ENCODE data around the gene KRTAP4-5. TPM values are rescaled to one million over a fixed set of nuclear protein-coding genes. Genes with fewer than 3 reads are reported as not detected.
"Not testable (repeated sequence)": the region's sequence is repeated elsewhere in the genome, so short reads cannot be mapped to it uniquely, and the experiment has no call there.

Gene KRTAP4-5
- total RNA-seq (not detected), total RNA-seq (0 reads per million in 29 experiments)
- not detected for total RNA-seq (2013)

DNA sequence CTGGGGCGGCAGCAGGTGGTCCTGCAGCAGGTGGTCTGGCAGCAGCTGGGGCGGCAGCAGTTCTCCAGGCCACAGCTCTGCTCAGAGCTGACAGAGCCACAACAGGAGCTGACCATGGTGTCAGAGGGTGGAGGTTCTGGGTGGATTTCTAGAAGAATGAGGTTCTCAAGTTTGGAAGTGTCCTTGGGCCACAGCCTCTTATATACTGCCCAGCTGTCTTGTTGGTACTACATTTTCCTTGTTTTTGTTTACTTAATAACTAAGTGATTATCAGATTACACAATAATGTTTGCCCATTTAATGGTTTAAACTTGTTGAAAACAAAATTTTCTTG is at the start of gene KRTAP4-5:
TSS of gene KRTAP4-5 (minus strand) at position 174 of the 334 bp plus-strand sequence. CDS start at position 116, 58 bp downstream.
- DNase-seq: no peak
- no peak for ATAC-seq (replicated peaks in 1 of 4)
- no peaks in the 10 kb centered on the region for H3K36me3 Mint-ChIP-seq
- no peaks in the 10 kb centered on the region for H3K4me1 ChIP-seq (ENCODE audit: control insufficient read depth in 1 of 2, extremely low read depth in 1 of 2, insufficient read depth in 2 of 2, low read length in 2 of 2)
- H3K9me3 ChIP-seq: no peaks in the 10 kb centered on the region
- peaks cover 2% of the 10 kb centered on the region in 2 experiments for H3K27me3 ChIP-seq (replicated peaks in 1 of 2; ENCODE audit: control insufficient read depth in 2 of 2, extremely low read depth in 1 of 2, insufficient read depth in 2 of 2, low read length in 1 of 2)
- H3K4me3 ChIP-seq (ENCODE audit: control insufficient read depth in 1 of 2, extremely low read depth in 1 of 2, low read length in 1 of 2): no peak within 1 kb of the TSS
- H3K27ac ChIP-seq (ENCODE audit: low read length): no peak within 1 kb of the TSS
- CTCF ChIA-PET: no interaction called here
- H3K36me3 ChIP-seq (ENCODE audit: control insufficient read depth in 2 of 2, extremely low read depth in 1 of 2, insufficient read depth in 1 of 2, low read length in 1 of 2): no peaks in the 10 kb centered on the region
- no peaks in the 10 kb centered on the region for H3K27me3 Mint-ChIP-seq
- no peak within 1 kb of the TSS for H3K27ac Mint-ChIP-seq
- POLR2A ChIA-PET: no interaction called here
- H3K4me1 Mint-ChIP-seq: no peaks in the 10 kb centered on the region
- H3K4me3 Mint-ChIP-seq: no peak within 1 kb of the TSS
- no peaks in the 10 kb centered on the region for H3K9me3 Mint-ChIP-seq
- 100% methylated on average over 1 of the region's 2 CpGs for WGBS (ENCODE audit: insufficient coverage)

DNA sequence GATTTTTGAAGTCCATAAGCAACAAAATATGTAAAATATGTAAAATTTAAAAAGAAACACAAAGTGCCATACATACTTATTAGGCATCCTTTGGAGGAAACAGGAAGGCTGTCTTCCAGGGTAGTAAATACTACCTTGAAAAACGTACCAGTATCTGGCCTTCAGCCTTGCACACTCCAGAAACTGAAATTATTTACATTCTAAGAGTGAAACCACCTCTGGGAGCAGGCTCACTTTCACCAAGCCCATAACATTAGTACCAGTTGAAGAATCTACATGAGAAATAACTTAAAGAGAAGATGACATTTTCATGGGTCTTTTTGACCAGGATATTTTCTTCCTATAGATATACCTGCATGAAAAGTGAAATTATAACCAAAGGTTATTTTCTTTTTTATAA is 46.4 kb upstream of the KRTAP4-5 start:
- H3K4me1 ChIP-seq (ENCODE audit: control insufficient read depth in 1 of 2, extremely low read depth in 1 of 2, insufficient read depth in 2 of 2, low read length in 2 of 2): no peaks in the 10 kb centered on the region
- no peaks in the 10 kb centered on the region for H3K27me3 ChIP-seq (replicated peaks in 1 of 2; ENCODE audit: control insufficient read depth in 2 of 2, extremely low read depth in 1 of 2, insufficient read depth in 2 of 2, low read length in 1 of 2)
- no CpG with 5 or more reads among the region's 1 CpG for WGBS (ENCODE audit: insufficient coverage)
- Mint-ChIP-seq H3K9me3 (peaks cover 0 to 7% (median 4%) of the 10 kb centered on the region in 3 donors), H3K36me3 (no peaks in the 10 kb centered on the region), H3K4me3 (no peak overlapping the region), H3K27ac (no peak overlapping the region), H3K27me3 (peaks cover under 1 to 5% of the 10 kb centered on the region in 2 donors), H3K4me1 (no peaks in the 10 kb centered on the region)
- CTCF ChIA-PET: interaction anchor here in 1 of 2 donors (0.5 kb wide), 1 partner anchor 98 kb away, joined by 3 read pairs; no protein-coding TSS in a partner anchor
- H3K27ac ChIP-seq (ENCODE audit: low read length): no peak overlapping the region
- no peak overlapping the region for H3K4me3 ChIP-seq (ENCODE audit: control insufficient read depth in 1 of 2, extremely low read depth in 1 of 2, low read length in 1 of 2)
- DNase-seq: no peak
- H3K36me3 ChIP-seq (ENCODE audit: control insufficient read depth in 2 of 2, extremely low read depth in 1 of 2, insufficient read depth in 1 of 2, low read length in 1 of 2): no peaks in the 10 kb centered on the region
- POLR2A ChIA-PET: no interaction called here
- H3K9me3 ChIP-seq: no peaks in the 10 kb centered on the region
- ATAC-seq (replicated peaks in 1 of 4): no peak

DNA sequence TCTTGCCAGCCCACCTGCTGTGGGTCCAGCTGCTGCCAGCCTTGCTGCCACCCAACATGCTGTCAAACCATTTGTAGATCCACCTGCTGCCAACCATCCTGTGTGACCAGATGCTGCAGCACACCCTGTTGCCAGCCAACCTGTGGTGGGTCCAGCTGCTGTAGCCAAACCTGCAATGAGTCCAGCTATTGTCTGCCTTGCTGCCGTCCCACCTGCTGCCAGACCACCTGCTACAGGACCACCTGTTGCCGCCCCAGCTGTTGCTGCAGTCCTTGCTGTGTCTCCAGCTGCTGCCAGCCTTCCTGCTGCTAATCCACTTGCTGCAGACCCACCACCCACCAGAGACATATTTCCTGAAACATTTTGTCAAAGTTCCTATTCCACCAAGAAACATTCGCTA is 40.7 kb upstream of the KRTAP4-5 start:
- Histone ChIP-seq H3K4me3 (ENCODE audit: control insufficient read depth in 1 of 2, extremely low read depth in 1 of 2, low read length in 1 of 2) (no peak overlapping the region), H3K27ac (ENCODE audit: low read length) (no peak overlapping the region), H3K4me1 (ENCODE audit: control insufficient read depth in 1 of 2, extremely low read depth in 1 of 2, insufficient read depth in 2 of 2, low read length in 2 of 2) (no peaks in the 10 kb centered on the region), H3K9me3 (no peaks in the 10 kb centered on the region), H3K36me3 (ENCODE audit: control insufficient read depth in 2 of 2, extremely low read depth in 1 of 2, insufficient read depth in 1 of 2, low read length in 1 of 2) (no peaks in the 10 kb centered on the region), H3K27me3 (replicated peaks in 1 of 2; ENCODE audit: control insufficient read depth in 2 of 2, extremely low read depth in 1 of 2, insufficient read depth in 2 of 2, low read length in 1 of 2) (peaks cover 2 to 10% of the 10 kb centered on the region in 2 experiments)
- H3K4me3 Mint-ChIP-seq: no peak overlapping the region
- ATAC-seq (replicated peaks in 1 of 4) (no peak), DNase-seq (no peak)
- WGBS (ENCODE audit: insufficient coverage): 94% methylated on average over 3 of the region's 3 CpGs
- ChIA-PET POLR2A (no interaction called here), CTCF (no interaction called here)
- peaks cover 19 to 29% of the 10 kb centered on the region in 2 donors for H3K27me3 Mint-ChIP-seq
- H3K27ac Mint-ChIP-seq: no peak overlapping the region
- H3K9me3 Mint-ChIP-seq: no peaks in the 10 kb centered on the region
- no peaks in the 10 kb centered on the region for H3K36me3 Mint-ChIP-seq
- H3K4me1 Mint-ChIP-seq: peaks cover 0 to 8% (median 0%) of the 10 kb centered on the region in 3 donors

DNA sequence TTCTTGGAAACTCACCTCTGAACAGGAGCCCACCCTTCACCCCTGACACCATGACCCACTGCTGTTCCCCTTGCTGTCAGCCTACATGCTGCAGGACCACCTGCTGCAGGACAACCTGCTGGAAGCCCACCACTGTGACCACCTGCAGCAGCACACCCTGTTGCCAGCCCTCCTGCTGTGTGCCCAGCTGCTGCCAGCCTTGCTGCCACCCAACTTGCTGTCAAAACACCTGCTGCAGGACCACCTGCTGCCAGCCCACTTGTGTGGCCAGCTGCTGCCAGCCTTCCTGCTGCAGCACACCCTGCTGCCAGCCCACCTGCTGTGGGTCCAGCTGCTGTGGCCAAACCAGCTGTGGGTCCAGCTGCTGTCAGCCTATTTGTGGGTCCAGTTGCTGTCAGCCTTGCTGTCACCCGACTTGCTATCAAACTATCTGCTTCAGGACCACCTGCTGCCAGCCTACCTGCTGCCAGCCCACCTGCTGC is 40.3 kb upstream of the KRTAP4-5 start, which contains the start of gene KRTAP9-1:
TSS of gene KRTAP9-1 (plus strand) at position 51 of the 482 bp plus-strand sequence. CDS start at position 51, 0 bp downstream.
- POLR2A ChIA-PET; H3K9me3 ChIP-seq; H3K27ac Mint-ChIP-seq; H3K4me1 ChIP-seq (ENCODE audit: control insufficient read depth in 1 of 2, extremely low read depth in 1 of 2, insufficient read depth in 2 of 2, low read length in 2 of 2); CTCF ChIA-PET; H3K4me3 ChIP-seq (ENCODE audit: control insufficient read depth in 1 of 2, extremely low read depth in 1 of 2, low read length in 1 of 2); DNase-seq; ATAC-seq (replicated peaks in 1 of 4); H3K9me3 Mint-ChIP-seq; H3K27ac ChIP-seq (ENCODE audit: low read length); H3K36me3 Mint-ChIP-seq; H3K36me3 ChIP-seq (ENCODE audit: control insufficient read depth in 2 of 2, extremely low read depth in 1 of 2, insufficient read depth in 1 of 2, low read length in 1 of 2); H3K4me3 Mint-ChIP-seq; H3K4me1 Mint-ChIP-seq: not testable (repeated sequence)
- peaks cover 2 to 10% of the 10 kb centered on the region in 2 experiments for H3K27me3 ChIP-seq (replicated peaks in 1 of 2; ENCODE audit: control insufficient read depth in 2 of 2, extremely low read depth in 1 of 2, insufficient read depth in 2 of 2, low read length in 1 of 2)
- peaks cover 19 to 29% of the 10 kb centered on the region in 2 donors for H3K27me3 Mint-ChIP-seq
- WGBS (ENCODE audit: insufficient coverage): 40% methylated on average over 1 of the region's 1 CpG

DNA sequence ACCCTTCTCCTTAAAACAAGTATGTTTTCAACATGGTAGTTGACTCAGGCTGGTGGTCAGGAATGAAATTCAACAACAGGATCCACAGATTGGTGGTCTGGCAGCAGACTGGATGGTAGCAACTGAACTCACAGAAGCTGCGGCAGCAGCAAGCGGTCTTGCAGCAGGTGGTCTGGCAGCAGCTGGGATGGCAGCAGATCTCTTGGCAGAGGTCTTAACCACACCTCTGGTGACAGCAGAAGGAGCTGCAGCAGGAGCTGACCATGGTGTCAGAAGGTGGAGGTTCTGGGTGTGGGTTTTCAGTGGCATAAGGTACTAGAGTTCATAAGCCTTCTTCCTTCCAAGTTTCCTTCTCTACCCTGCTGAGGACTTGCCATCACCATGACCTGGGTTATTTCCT is 37.2 kb upstream of the KRTAP4-5 start:
- no peaks in the 10 kb centered on the region for H3K9me3 Mint-ChIP-seq
- H3K27ac ChIP-seq (ENCODE audit: low read length): no peak overlapping the region
- POLR2A ChIA-PET: no interaction called here
- H3K27me3 ChIP-seq (replicated peaks in 1 of 2; ENCODE audit: control insufficient read depth in 2 of 2, extremely low read depth in 1 of 2, insufficient read depth in 2 of 2, low read length in 1 of 2): peaks cover 2 to 10% of the 10 kb centered on the region in 2 experiments
- ATAC-seq (replicated peaks in 1 of 4) (no peak), DNase-seq (no peak)
- no peak overlapping the region for H3K4me3 Mint-ChIP-seq
- peaks cover 19 to 34% of the 10 kb centered on the region in 2 donors for H3K27me3 Mint-ChIP-seq
- H3K36me3 Mint-ChIP-seq: no peaks in the 10 kb centered on the region
- H3K4me1 Mint-ChIP-seq: peaks cover 0 to 8% (median 0%) of the 10 kb centered on the region in 3 donors
- H3K9me3 ChIP-seq: no peaks in the 10 kb centered on the region
- H3K36me3 ChIP-seq (ENCODE audit: control insufficient read depth in 2 of 2, extremely low read depth in 1 of 2, insufficient read depth in 1 of 2, low read length in 1 of 2): no peaks in the 10 kb centered on the region
- 83% methylated on average over 2 of the region's 2 CpGs for WGBS (ENCODE audit: insufficient coverage)
- no peaks in the 10 kb centered on the region for H3K4me1 ChIP-seq (ENCODE audit: control insufficient read depth in 1 of 2, extremely low read depth in 1 of 2, insufficient read depth in 2 of 2, low read length in 2 of 2)
- no peak overlapping the region for H3K27ac Mint-ChIP-seq
- H3K4me3 ChIP-seq (ENCODE audit: control insufficient read depth in 1 of 2, extremely low read depth in 1 of 2, low read length in 1 of 2): no peak overlapping the region
- CTCF ChIA-PET: no interaction called here

DNA sequence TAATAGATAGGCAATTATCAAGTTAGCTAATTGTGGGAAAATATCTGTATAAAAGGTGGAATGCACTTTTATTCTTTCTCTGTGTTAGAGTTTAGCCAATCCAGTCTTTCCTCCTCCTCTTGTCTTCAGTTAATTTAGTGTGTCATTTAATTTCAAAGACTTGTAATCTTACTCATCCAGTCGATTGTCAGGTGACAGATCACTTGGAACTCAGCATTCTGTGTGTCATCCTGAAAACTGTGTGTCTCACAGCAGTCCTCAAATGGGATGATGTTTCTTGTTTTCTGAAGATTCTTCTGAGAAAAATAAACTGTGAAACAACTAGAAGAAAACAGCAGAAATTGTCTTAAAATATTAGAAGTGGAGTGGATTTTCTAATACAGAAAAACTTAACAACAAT is 35.4 kb upstream of the KRTAP4-5 start:
- no peaks in the 10 kb centered on the region for H3K4me1 ChIP-seq (ENCODE audit: control insufficient read depth in 1 of 2, extremely low read depth in 1 of 2, insufficient read depth in 2 of 2, low read length in 2 of 2)
- DNase-seq: no peak
- H3K9me3 ChIP-seq: no peaks in the 10 kb centered on the region
- POLR2A ChIA-PET: no interaction called here
- no CpG with 5 or more reads among the region's 1 CpG for WGBS (ENCODE audit: insufficient coverage)
- CTCF ChIA-PET: no interaction called here
- H3K27me3 Mint-ChIP-seq: peaks cover 8 to 19% of the 10 kb centered on the region in 2 donors
- no peak for ATAC-seq (replicated peaks in 1 of 4)
- peaks cover 0 to 1% (median 0%) of the 10 kb centered on the region in 3 donors for H3K4me1 Mint-ChIP-seq
- H3K36me3 ChIP-seq (ENCODE audit: control insufficient read depth in 2 of 2, extremely low read depth in 1 of 2, insufficient read depth in 1 of 2, low read length in 1 of 2): no peaks in the 10 kb centered on the region
- no peak overlapping the region for H3K27ac Mint-ChIP-seq
- H3K27ac ChIP-seq (ENCODE audit: low read length): no peak overlapping the region
- H3K27me3 ChIP-seq (replicated peaks in 1 of 2; ENCODE audit: control insufficient read depth in 2 of 2, extremely low read depth in 1 of 2, insufficient read depth in 2 of 2, low read length in 1 of 2): peaks cover 2 to 5% of the 10 kb centered on the region in 2 experiments
- no peaks in the 10 kb centered on the region for H3K9me3 Mint-ChIP-seq
- no peaks in the 10 kb centered on the region for H3K36me3 Mint-ChIP-seq
- H3K4me3 Mint-ChIP-seq: no peak overlapping the region
- no peak overlapping the region for H3K4me3 ChIP-seq (ENCODE audit: control insufficient read depth in 1 of 2, extremely low read depth in 1 of 2, low read length in 1 of 2)

DNA sequence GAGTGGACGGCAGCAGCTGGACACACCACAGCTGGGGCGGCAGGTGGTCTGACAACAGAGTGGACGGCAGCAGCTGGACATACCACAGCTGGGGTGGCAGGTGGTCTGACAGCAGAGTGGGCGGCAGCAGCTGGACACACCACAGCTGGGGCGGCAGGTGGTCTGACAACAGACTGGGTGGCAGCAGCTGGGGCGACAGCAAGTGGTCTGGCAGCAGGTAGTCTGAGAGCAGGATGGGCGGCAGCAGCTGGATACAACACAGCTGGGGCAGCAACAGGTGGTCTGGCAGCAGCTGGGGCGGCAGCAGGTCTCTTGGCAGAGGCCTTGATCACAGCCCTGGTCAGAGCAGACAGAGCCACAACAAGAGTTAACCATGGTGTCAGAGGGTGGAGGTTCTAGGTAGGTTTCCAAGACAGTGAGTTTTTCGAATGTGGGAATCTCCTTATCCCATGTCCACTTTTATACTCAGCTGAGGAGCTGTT is 34.9 kb upstream of the KRTAP4-5 start, which contains the start of gene KRTAP4-1:
TSS of gene KRTAP4-1 (minus strand) at position 432 of the 482 bp plus-strand sequence. CDS start at position 375, 57 bp downstream.
- peaks cover 2 to 3% of the 10 kb centered on the region in 2 experiments for H3K27me3 ChIP-seq (replicated peaks in 1 of 2; ENCODE audit: control insufficient read depth in 2 of 2, extremely low read depth in 1 of 2, insufficient read depth in 2 of 2, low read length in 1 of 2)
- peak within 1 kb of the TSS in 1 of 2 donors; percentile 28 for H3K27ac Mint-ChIP-seq
- no peak within 1 kb of the TSS for H3K4me3 Mint-ChIP-seq
- ChIA-PET POLR2A (no interaction called here), CTCF (no interaction called here)
- no peak within 1 kb of the TSS for H3K4me3 ChIP-seq (ENCODE audit: control insufficient read depth in 1 of 2, extremely low read depth in 1 of 2, low read length in 1 of 2)
- 83% methylated on average over 7 of the region's 9 CpGs for WGBS (ENCODE audit: insufficient coverage)
- no peaks in the 10 kb centered on the region for H3K4me1 ChIP-seq (ENCODE audit: control insufficient read depth in 1 of 2, extremely low read depth in 1 of 2, insufficient read depth in 2 of 2, low read length in 2 of 2)
- H3K27ac ChIP-seq (ENCODE audit: low read length): no peak within 1 kb of the TSS
- DNase-seq (no peak), ATAC-seq (replicated peaks in 1 of 4) (no peak)
- peaks cover 8 to 17% of the 10 kb centered on the region in 2 donors for H3K27me3 Mint-ChIP-seq
- H3K9me3 Mint-ChIP-seq: no peaks in the 10 kb centered on the region
- no peaks in the 10 kb centered on the region for H3K36me3 ChIP-seq (ENCODE audit: control insufficient read depth in 2 of 2, extremely low read depth in 1 of 2, insufficient read depth in 1 of 2, low read length in 1 of 2)
- no peaks in the 10 kb centered on the region for H3K4me1 Mint-ChIP-seq
- H3K9me3 ChIP-seq: no peaks in the 10 kb centered on the region
- H3K36me3 Mint-ChIP-seq: no peaks in the 10 kb centered on the region

All from T-cell (primary cell).